Peyer's patch (tissue), 4 donors: Measurements from ENCODE around the gene SMYD3. TPM values are rescaled to one million over a fixed set of nuclear protein-coding genes. Genes with fewer than 3 reads are reported as not detected.

Source experiments
- DNase-seq, 3 donors: peaks; one replicate each; pipeline ENCODE4 v3.0.0-alpha.2; 2017 to 2019
- H3K27ac ChIP-seq, 4 donors: fragments of 200-600 bp; sonication (generic); one replicate each; pipeline ENCODE4 v1.5.1; 2016 to 2019
- H3K27me3 ChIP-seq, 2 donors: fragments of 200-600 bp; sonication (generic); one replicate each; pipeline ENCODE4 v1.5.1; 2019
- H3K36me3 ChIP-seq, 3 donors: fragments of 200-600 bp; sonication (generic); one replicate each; pipeline ENCODE4 v1.5.1; 2016 to 2019
- H3K4me1 ChIP-seq, 4 donors: fragments of 200-600 bp; sonication (generic); one replicate each; pipeline ENCODE4 v1.5.1; 2016 to 2019
- H3K4me3 ChIP-seq, 4 donors: fragments of 200-600 bp; sonication (generic); 1 replicate in 3 of 4; 2 replicates in 1 of 4; pipeline ENCODE4 v1.5.1; 2016 to 2019; ENCODE audit warnings: mild to moderate bottlenecking in 1 of 4
- H3K9me3 ChIP-seq, 4 donors: fragments of 200-600 bp; sonication (generic); one replicate each; pipeline ENCODE4 v1.5.1; 2016 to 2019; ENCODE audit warnings: mild to moderate bottlenecking in 1 of 4
- POLR2A ChIP-seq, 2 donors: fragments of 450-650 bp; IDR thresholded peaks; one replicate each; pipeline ENCODE4 v1.5.1; 2017; ENCODE audit warnings: antibody characterized with exemption in 2 of 2, mild to moderate bottlenecking in 2 of 2, moderate library complexity in 2 of 2
- total RNA-seq, 4 donors: library from RNA; depleted of rRNA; stranded (reverse); fragments of >200 nt; gene quantifications; one replicate each; pipeline ENCODE4 v1.1.0, GENCODE V29; 2016
- TF ChIP-seq, protein P1 (sequence below), 6 experiments: fragments of 450-650 bp in 4 of 6; fragments of 200-600 bp in 2 of 6; sonication (generic) in 1 of 6; IDR thresholded peaks; one replicate each; pipeline ENCODE4 v1.5.1; 2017 to 2019; ENCODE audit warnings: antibody characterized with exemption in 6 of 6, mild to moderate bottlenecking in 3 of 6, moderate library complexity in 1 of 6

The SMYD3 gene
- total RNA-seq, 4 donors from 2014 or later: 19.8 to 55.3 (median 26.9) TPM

DNA sequence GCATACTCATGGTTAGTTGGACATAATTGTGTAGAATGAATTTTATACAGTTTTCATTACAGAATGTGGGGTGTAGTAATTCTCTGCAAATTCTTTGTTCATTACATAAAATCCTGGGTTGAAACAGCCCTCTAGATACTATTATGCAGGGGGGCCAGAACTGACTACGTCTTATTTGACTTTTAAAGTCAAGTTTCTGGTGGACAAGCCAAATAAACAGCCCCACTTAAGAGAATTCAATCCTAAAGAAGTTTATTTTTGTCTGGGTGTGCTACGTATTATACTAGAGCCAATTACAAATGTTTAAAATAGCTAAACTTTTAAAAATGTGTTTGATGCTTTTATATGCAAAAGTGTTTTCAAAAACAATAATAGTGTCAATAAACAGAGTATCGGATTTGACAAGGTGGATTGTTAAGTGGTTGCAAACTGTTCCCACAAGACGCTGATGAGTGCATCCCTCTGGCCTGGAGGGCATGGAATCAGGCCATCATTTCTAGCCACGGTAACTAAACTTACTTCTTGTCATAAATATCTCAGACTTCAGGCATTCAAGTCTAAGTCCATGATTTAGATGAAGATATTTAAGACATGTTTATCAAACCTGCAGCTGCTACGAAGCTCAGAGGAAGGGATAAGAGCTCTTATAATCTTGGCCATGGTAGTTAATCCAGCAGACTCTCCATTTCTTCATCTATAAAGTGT, 706.0 kb downstream of the SMYD3 start:
- no peaks in the 10 kb centered on the region for H3K9me3 ChIP-seq
- no peaks in the 10 kb centered on the region for H3K36me3 ChIP-seq
- no peaks in the 10 kb centered on the region for H3K4me1 ChIP-seq
- H3K27ac ChIP-seq: no peak overlapping the region
- no peaks in the 10 kb centered on the region for H3K27me3 ChIP-seq
- H3K4me3 ChIP-seq: no peak overlapping the region
- DNase-seq: no peak
- no peak for TF ChIP-seq POLR2A (IDR thresholded peaks at IDR 0.05)
- TF ChIP-seq, protein P1, sequence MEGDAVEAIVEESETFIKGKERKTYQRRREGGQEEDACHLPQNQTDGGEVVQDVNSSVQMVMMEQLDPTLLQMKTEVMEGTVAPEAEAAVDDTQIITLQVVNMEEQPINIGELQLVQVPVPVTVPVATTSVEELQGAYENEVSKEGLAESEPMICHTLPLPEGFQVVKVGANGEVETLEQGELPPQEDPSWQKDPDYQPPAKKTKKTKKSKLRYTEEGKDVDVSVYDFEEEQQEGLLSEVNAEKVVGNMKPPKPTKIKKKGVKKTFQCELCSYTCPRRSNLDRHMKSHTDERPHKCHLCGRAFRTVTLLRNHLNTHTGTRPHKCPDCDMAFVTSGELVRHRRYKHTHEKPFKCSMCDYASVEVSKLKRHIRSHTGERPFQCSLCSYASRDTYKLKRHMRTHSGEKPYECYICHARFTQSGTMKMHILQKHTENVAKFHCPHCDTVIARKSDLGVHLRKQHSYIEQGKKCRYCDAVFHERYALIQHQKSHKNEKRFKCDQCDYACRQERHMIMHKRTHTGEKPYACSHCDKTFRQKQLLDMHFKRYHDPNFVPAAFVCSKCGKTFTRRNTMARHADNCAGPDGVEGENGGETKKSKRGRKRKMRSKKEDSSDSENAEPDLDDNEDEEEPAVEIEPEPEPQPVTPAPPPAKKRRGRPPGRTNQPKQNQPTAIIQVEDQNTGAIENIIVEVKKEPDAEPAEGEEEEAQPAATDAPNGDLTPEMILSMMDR (IDR thresholded peaks at IDR 0.05): no peak

DNA sequence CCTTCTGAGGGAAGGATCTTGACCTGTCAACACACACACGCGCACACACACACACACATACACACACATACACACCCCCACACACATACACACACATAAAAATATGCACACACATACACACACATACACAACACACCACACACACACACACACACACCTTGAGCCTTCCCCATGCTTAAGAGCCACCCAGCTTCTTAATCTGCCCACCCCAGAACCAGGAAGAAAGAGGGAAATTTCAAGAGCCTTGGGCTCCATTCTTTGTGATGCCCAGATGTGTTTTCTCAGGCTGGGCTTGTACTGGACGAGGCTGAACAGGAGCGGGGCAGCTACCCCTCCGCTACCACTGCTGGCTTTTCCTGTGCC, 708.7 kb downstream of the SMYD3 start:
- no peak for TF ChIP-seq POLR2A (IDR thresholded peaks at IDR 0.05)
- TF ChIP-seq, protein P1 (IDR thresholded peaks at IDR 0.05): no peak
- no peaks in the 10 kb centered on the region for H3K9me3 ChIP-seq
- H3K36me3 ChIP-seq: no peaks in the 10 kb centered on the region
- no peaks in the 10 kb centered on the region for H3K4me1 ChIP-seq
- H3K27me3 ChIP-seq: no peaks in the 10 kb centered on the region
- H3K27ac ChIP-seq: no peak overlapping the region
- no peak for DNase-seq
- H3K4me3 ChIP-seq: no peak overlapping the region

DNA sequence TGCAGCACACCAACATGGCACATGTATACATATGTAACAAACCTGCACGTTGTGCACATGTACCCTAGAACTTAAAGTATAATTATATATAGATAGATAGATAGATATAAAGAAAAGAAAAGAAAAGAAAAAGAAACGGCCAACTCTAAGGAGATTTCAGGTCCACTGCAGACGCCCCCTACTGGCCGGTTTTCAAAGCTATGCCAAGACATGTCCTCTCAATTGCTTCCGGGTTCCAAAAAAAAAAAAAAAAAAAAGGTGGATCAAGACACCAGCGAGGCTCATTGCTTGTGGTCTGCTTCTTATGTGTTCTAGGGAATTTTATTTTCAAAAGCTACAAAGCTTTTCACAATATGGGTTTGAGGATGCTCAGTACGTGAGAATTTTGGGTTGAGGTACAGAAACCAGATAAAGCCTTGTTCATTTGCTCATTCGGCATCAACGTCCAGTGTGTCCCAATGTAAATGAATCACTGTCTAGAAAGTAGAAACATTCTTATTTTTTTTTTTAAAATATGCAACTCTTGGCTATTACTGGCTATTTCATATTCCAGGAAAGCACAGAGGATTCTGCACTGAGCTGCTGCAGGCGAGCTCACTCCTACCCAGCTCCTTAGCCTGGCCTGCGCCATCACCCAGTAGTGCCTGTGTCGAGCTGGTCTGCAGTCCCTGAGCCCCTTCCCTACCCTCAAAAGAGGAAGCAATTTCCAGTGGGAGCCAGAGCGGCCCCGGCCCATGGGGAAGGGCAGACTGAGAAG, 709.3 kb downstream of the SMYD3 start:
- Histone ChIP-seq H3K4me1 (no peaks in the 10 kb centered on the region), H3K9me3 (no peaks in the 10 kb centered on the region), H3K36me3 (no peaks in the 10 kb centered on the region), H3K27me3 (no peaks in the 10 kb centered on the region), H3K27ac (no peak overlapping the region), H3K4me3 (no peak overlapping the region)
- TF ChIP-seq, protein P1 (IDR thresholded peaks at IDR 0.05): peak in 1 of 6 experiments; percentile 25
- no peak for TF ChIP-seq POLR2A (IDR thresholded peaks at IDR 0.05)
- no peak for DNase-seq

DNA sequence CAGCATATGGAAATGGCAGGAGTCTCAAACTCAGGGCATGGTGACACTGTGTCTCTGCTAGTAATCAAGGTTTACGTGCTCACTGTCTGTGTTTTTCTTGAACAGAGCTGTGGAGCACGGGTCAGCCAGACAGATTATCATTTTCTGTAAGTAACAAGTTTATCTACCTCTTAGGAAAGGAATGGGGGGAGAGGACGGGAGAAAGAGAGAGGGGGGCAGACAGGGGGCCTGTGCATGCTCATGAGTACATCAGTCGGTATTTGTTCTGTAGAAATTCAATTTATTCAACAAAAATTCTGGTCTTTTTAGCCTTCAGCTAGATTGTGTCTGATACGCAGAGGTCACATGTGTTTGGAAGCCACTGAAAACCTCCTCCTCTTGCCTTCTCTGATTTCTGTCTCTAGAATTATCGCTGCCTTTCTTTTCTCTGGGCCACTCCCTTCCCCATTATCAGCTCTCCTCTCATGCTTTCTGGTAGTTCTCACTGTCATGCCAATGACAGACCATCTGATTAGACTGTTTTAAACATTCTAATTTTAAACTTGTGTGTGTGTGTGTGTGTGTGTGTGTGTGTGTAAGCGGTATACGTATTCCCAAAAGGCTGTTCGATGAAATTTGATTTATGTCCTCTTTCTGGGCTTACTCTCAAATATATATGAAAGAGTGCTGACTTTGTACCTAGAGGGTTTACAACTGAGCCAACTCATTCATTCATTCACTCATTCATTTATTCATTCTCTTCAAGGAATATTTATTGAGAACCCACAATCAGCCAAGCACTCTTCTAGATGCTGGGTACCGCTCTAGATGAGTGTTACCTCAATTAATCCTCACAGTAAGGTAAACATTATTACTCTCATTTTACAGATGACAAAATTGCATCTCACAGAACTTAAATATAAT, 715.4 kb downstream of the SMYD3 start:
- Histone ChIP-seq H3K4me3 (no peak overlapping the region), H3K27ac (no peak overlapping the region), H3K4me1 (no peaks in the 10 kb centered on the region), H3K36me3 (no peaks in the 10 kb centered on the region), H3K27me3 (no peaks in the 10 kb centered on the region), H3K9me3 (no peaks in the 10 kb centered on the region)
- no peak for DNase-seq
- TF ChIP-seq, protein P1 (IDR thresholded peaks at IDR 0.05): no peak
- TF ChIP-seq POLR2A (IDR thresholded peaks at IDR 0.05): no peak

DNA sequence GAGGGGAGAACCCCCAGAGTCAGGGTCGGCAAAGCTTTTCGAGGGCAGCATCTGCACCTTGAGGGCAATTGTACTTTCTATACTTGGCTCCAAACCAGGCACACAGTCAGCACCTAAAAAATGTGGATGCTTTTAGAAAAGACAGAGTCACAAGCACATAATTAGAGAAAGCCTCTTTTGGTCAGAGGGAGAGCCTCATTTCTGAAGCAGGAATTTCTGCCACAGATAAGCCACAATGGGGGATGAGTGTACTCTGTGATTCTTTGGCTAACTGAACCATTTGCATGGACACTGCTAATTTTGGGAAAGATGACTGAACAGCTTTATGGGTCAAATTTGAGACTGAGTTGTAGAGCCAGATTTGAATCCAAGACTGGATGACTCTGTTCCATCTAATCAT, 716.6 kb downstream of the SMYD3 start:
- Histone ChIP-seq H3K27me3 (no peaks in the 10 kb centered on the region), H3K27ac (no peak overlapping the region), H3K9me3 (no peaks in the 10 kb centered on the region), H3K36me3 (no peaks in the 10 kb centered on the region), H3K4me3 (no peak overlapping the region), H3K4me1 (no peaks in the 10 kb centered on the region)
- TF ChIP-seq, protein P1 (IDR thresholded peaks at IDR 0.05): no peak
- TF ChIP-seq POLR2A (IDR thresholded peaks at IDR 0.05): no peak
- no peak for DNase-seq
